ENCODE measurements around the gene CLINT1.

The CLINT1 gene

DNA sequence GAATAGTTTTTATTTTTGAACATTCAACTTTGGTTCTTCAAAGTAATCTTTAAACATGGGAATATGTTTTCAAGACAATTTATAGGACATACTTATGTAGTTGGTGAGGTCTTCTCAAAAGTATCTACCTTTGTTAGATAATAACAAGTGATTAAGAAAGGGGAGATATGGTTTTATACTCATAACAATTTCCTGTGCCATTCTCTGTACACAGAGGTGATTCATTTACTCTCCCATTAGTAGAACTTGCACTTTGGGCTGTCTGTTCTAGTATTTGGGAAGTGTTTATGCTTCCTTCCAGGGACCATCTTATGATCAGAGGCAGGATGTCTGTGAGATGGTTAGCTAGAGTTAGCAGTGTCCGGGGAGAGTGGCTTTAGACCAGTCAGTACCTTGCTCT, 100.2 kb downstream of the CLINT1 start:
- DNase-seq (ENCODE audit: low read depth) = no peak

DNA sequence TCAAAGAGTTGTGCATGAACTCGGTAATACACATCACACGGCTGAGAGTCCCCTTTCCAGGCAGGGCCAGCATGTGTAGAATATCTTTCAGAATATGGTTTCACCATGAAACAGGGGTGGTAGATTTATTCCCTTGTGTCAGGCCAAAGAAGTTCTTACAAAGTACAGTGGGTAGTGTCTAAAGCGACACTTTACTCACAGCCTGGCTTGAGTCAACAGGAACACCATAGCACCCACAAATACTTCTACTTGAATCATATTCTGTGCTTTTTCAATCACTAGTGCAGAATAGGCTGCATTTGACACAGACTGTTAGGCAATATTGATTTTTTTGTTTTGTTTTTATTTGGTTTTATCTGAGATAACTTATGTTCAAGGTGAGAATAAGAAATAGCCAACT, 102.8 kb downstream of the CLINT1 start:
- no peak for DNase-seq (ENCODE audit: low read depth)

GRCh38 chr5:157750320-157750719, 108.6 kb downstream of the CLINT1 start:
- DNase-seq (ENCODE audit: low read depth) = no peak

GRCh38 chr5:157749462-157749799, 109.5 kb downstream of the CLINT1 start:
- no peak for DNase-seq (ENCODE audit: low read depth)

DNA sequence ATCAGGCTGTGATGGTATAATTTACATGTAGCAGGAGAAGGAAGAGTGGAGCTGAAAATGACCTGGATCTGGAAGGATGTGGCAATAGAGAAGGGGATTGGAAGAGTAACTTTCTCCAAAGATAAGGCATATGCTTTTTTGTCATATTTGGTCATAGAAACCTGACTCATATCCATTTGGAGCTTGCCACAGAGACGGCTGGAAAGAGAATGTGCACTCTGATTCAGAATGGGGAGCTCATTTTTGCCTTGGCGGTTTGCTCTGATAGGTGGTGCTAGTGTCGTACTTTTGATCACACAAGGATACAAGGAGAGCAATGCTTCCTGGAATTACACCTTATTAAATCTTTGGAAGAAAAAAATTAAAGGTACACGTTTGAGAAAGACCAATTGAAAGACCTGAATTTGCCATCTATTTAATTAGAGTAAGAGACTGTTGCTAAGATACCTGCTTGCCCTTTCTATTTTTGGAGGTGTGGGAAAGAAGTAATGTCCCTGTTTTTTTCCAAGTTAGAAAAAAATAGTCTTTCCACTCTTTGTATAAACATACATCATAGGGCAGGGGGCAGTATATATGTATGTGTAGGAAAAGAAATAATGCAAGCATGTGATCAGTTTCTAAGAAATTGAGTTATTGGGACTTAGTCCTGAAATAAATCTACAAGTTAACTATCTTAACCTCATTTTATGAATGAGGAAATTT, 110.0 kb downstream of the CLINT1 start:
- peak; percentile 80 for DNase-seq (ENCODE audit: low read depth)

- no peak for DNase-seq (ENCODE audit: low read depth)
Observed at GRCh38 chr5:157747766-157748700, 110.9 kb downstream of the CLINT1 start.

- no peak for DNase-seq (ENCODE audit: low read depth)
Observed at GRCh38 chr5:157747173-157747740, 111.7 kb downstream of the CLINT1 start.

GRCh38 chr5:157745041-157745456, 113.9 kb downstream of the CLINT1 start:
- no peak for DNase-seq (ENCODE audit: low read depth)

DNA sequence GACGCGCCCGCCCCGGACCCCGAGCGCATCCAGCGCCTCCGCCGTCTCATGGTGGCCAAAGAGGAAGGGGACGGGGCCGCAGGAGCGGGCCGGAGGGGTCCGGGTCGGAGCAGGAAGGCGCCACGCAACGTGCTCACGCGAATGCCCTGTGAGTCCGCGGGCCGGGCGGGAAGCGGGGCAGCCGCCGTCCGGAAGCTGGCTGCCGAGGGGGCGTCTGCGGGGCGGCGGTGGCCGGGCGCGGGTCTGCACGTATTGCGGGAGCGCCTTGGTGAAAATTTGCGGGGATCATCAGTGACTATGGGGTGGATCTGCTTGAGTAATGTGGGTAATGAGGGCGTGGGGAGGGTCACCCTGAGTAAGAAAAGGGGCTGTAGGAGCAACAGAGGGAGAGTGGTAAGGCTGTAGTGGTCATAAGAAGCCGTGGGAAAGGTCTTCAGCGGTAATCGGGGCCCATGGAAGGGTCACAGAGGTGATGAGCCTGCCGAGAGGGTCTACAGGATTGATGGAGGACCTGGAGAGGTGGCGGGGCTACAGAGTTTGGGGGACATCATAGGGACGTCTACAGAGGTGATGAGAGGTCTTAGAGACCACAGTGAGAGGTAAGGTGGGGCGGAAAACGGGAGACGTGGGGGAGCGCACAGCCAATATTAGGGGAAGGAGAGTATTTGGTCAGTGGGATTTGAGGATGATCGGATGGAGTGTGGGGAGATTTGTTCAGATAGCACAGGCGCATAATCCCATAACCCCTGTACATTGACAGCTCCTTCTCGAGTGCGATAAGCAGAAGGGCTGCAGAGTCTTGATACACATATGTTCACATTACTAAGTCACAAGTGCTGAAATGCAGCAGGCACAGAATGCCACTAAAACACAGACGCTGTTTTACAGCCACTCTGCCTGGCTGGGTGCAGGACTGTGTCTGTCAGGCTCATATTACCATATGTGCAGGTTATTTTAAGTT, 114.6 kb downstream of the CLINT1 start:
- DNase-seq (ENCODE audit: low read depth) = no peak

DNA sequence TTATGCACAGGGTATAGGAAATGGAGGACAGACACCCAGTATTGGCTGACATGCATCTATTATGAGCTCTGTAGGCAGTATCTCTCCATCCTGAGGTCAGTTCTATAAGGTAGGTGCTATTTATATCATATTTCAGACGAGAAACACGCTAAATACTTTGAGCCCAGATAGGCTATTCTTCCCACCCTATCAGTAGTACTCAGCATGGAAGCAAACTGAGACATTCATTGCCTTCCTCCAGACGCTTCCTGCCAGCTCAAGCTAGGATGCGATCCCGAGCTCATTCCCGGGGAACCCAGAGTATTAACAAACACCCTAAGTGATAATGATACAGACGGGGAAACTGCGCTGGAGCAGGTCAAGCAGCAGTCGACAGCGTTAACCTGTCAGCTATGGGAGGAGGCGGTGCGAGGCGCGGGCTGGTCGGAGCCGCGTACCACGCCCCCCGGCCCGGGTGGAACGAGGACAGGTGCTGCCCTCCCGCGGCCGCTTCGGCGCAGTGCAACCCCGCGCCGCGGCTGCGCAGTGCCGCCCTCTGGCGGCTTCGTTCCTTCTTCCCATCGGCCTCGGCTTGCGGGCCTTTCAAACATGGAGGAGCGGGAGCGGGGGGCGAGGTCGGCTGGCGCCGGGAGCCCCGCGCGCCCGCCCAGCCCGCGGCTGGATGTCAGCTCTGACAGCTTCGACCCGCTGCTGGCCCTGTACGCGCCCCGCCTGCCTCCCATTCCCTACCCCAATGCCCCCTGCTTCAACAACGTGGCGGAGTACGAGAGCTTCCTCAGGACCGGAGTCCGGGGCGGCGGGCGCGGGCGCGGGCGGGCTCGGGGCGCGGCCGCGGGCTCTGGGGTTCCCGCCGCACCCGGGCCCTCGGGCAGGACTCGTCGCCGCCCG, 115.5 kb downstream of the CLINT1 start, which contains the start of gene LSM11:
LSM11 (plus strand) TSS at position 550 of the 888 bp plus-strand sequence; CDS start at position 589, 39 bp downstream.
- peak; percentile 51 for DNase-seq (ENCODE audit: low read depth)

- no peak for DNase-seq (ENCODE audit: low read depth)
Observed at GRCh38 chr5:157741131-157741530, 117.8 kb downstream of the CLINT1 start.

DNA sequence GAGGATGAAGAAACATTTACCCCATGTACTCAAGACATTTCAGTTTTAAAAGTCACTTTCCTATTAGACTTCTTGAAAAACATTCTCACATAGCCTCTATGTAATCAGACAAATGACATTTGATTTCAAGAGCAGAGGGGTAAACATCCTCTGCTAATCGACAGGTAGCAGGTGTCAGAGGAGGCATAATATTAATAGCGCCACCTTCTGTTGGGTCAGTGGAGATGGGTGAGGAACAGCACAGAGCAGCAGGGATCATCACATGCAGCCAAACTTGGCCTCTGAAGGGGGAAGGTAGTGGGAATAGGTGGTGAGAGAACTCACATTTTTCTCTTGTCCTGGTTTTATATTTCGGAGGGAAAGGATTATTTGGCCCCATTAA, 118.7 kb downstream of the CLINT1 start:
- no peak for DNase-seq (ENCODE audit: low read depth)

DNA sequence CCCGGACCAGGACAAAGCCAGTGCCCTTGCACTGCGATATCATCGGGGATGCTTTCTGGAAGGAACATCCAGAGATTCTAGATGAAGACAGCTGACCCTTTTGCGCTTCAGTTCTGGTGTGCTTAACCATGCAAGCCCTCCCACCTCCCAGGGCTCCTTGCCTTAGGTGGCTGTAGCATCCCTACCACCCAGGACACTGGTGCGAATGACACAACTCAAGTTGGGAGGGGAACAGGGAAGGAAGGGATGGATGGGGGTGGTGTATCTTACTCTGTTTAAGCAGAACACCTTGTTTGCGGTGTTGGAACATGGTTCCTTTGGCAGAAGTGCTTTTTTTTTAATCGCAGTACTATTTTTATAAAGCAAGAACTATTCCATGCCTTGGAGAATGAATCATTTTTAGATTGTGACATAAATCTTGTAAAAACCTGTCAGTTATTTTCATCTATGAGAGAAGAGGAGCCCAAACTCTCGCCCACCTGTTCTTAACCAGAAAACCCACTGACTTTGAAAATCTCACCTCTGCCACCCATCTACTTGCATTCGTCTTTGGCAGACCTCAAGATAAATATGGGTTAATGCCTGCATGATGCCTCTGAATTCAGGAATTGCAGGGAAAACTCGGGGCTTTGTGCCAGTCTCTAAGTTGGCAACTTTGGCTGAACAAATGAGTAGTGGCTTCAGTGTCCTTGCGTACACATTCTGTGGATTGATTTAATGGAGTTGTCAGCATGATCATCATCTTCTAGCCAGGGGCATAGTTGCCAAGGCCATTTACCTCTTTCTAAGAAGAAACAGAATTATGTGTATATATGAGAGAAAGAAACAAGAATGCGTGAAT, 119.3 kb downstream of the CLINT1 start:
- no peak for DNase-seq (ENCODE audit: low read depth)

DNA sequence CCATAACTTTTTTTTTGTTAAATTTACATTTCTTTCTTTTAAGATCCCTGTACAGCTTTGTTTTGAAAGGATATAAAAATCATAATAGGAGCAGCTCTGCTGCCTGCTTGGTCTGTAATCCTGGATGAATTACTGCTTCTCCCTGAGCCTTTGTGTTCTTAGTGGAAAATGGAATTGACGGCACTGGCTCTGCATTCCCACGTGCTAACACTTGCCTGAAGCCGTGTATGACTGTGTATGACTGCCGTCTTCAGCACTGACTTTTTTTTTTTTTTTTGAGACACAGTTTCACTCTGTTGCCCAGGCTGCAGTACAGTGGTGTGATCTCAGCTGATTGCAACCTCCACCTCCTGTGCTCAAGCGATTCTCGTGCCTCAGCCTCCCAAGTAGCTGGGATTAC, 123.0 kb downstream of the CLINT1 start:
- DNase-seq (ENCODE audit: low read depth) = no peak

Measured in stromal cell of bone marrow (primary cell).